Measurements from ENCODE around the gene GARIN5B. TPM values are rescaled to one million over a fixed set of nuclear protein-coding genes. Genes with fewer than 3 reads are reported as not detected.

Gene GARIN5B
- total RNA-seq, 1 experiment from 2014 or later: 0.11 TPM

- intact Hi-C loops (cut with micrococcal nuclease; ENCODE audit: unreplicated experiment): no loop called here
- POLR2A ChIA-PET (ENCODE audit: unreplicated experiment): interaction anchor here (0.5 kb wide), 1 partner anchor 17 kb away, joined by 4 read pairs; no protein-coding TSS in a partner anchor
- TF ChIP-seq EZH2 (IDR thresholded peaks at IDR 0.05; ENCODE audit: low read depth): no peak
- no peak for TF ChIP-seq CTCF (conservative IDR thresholded peaks at IDR 0.05)
Observed at GRCh38 chr19:55304980-55305379, 58.1 kb downstream of the GARIN5B start.

More at GRCh38 chr19:55304980-55305379, 58.1 kb downstream of the GARIN5B start:
- Histone ChIP-seq H3K27me3 (ENCODE audit: insufficient read depth, low read depth) (no peaks in the 10 kb centered on the region), H3K4me2 (no peak overlapping the region), H3K27ac (no peak overlapping the region), H3K4me3 (no peak overlapping the region), H3K9me2 (ENCODE audit: insufficient read depth) (no peaks in the 10 kb centered on the region), H3K4me1 (replicated peaks; ENCODE audit: insufficient read depth) (0 out of 2 replicates have a peak, but pooled peaks cover 4% of the 10 kb centered on the region), H2AFZ (no peak overlapping the region), H3F3A (ENCODE audit: insufficient read depth, low read depth) (peaks cover 10% of the 10 kb centered on the region; the same call in 1 of the 2 replicates), H3K9me3 (ENCODE audit: insufficient read depth, low read depth) (no peaks in the 10 kb centered on the region), H3K79me2 (ENCODE audit: low read depth) (no peaks in the 10 kb centered on the region), H3K36me3 (ENCODE audit: low read depth) (no peaks in the 10 kb centered on the region), H4K20me1 (ENCODE audit: insufficient read depth) (no peaks in the 10 kb centered on the region)
- BruUV-seq (replicated peaks): no TSS peak
- DNase-seq: no peak
- CTCF ChIA-PET: interaction anchor here (0.6 kb wide), 2 partner anchors 34 to 112 kb away, joined by 3 read pairs; no protein-coding TSS in a partner anchor

Other genes starting within 250 kb of the GARIN5B start
- 110 and 114 TPM in 2 replicates for gene PPP1R12C, start 245.6 kb downstream of the GARIN5B start, total RNA-seq (2021)
- gene TNNT1, start 214.1 kb downstream of the GARIN5B start, total RNA-seq (2021): 228 and 266 TPM in 2 replicates
- 13.7 and 18.2 TPM in 2 replicates for gene TNNI3, start 205.5 kb downstream of the GARIN5B start, total RNA-seq (2021)
- 51.8 and 76.6 TPM in 2 replicates for gene DNAAF3, start 196.6 kb downstream of the GARIN5B start, total RNA-seq (2021)
- 1.3 and 2.8 TPM in 2 replicates for gene SYT5, start 183.0 kb downstream of the GARIN5B start, total RNA-seq (2021)
- gene PTPRH, start 153.8 kb downstream of the GARIN5B start, total RNA-seq (2021): 11.7 and 21.4 TPM in 2 replicates
- gene TMEM86B, start 134.5 kb downstream of the GARIN5B start, total RNA-seq (2021): 18.1 and 18.4 TPM in 2 replicates
- 136 and 159 TPM in 2 replicates for gene PPP6R1, start 104.2 kb downstream of the GARIN5B start, total RNA-seq (2021)
- 66.2 and 79.6 TPM in 2 replicates for gene HSPBP1, start 83.2 kb downstream of the GARIN5B start, total RNA-seq (2021)
- gene BRSK1, start 79.3 kb downstream of the GARIN5B start, total RNA-seq (2021): 6.5 and 14.4 TPM in 2 replicates
- not detected in 2 replicates for gene TMEM150B, start 37.9 kb downstream of the GARIN5B start, total RNA-seq (2021)
- gene KMT5C, start 23.4 kb downstream of the GARIN5B start, total RNA-seq (2021): 71.6 and 80.7 TPM in 2 replicates
- 3.3 and 3.7 TPM in 2 replicates for gene COX6B2, start 8.5 kb downstream of the GARIN5B start, total RNA-seq (2021)
- 4.1 and 6.6 TPM in 2 replicates for gene IL11, start 7.2 kb upstream of the GARIN5B start, total RNA-seq (2021)
- not detected in 2 replicates for gene TMEM190, start 13.6 kb upstream of the GARIN5B start, total RNA-seq (2021)
- 40.4 and 94.5 TPM in 2 replicates for gene TMEM238, start 21.0 kb upstream of the GARIN5B start, total RNA-seq (2021)
- gene RPL28, start 22.7 kb upstream of the GARIN5B start, total RNA-seq (2021): 2,433 and 2,547 TPM in 2 replicates
- 359 and 395 TPM in 2 replicates for gene UBE2S, start 44.5 kb upstream of the GARIN5B start, total RNA-seq (2021)
- not detected in 2 replicates for gene SHISA7, start 80.0 kb upstream of the GARIN5B start, total RNA-seq (2021)
- gene ISOC2, start 98.4 kb upstream of the GARIN5B start, total RNA-seq (2021): 92.4 and 113 TPM in 2 replicates
- gene C19orf85, start 101.5 kb upstream of the GARIN5B start, total RNA-seq (2021): 0.73 and 0.74 TPM in 2 replicates
- 17.7 and 19.3 TPM in 2 replicates for gene ZNF628, start 113.4 kb upstream of the GARIN5B start, total RNA-seq (2021)
- 61.6 and 103 TPM in 2 replicates for gene NAT14, start 121.9 kb upstream of the GARIN5B start, total RNA-seq (2021)
- 3.9 and 4.8 TPM in 2 replicates for gene SSC5D, start 125.2 kb upstream of the GARIN5B start, total RNA-seq (2021)
- 3.5 and 3.9 TPM in 2 replicates for gene SBK2, start 173.9 kb upstream of the GARIN5B start, total RNA-seq (2021)
- gene SBK3, start 182.3 kb upstream of the GARIN5B start, total RNA-seq (2021): 41.4 and 45.0 TPM in 2 replicates
- 49.0 TPM in 2 replicates for gene ZNF579, start 217.6 kb upstream of the GARIN5B start, total RNA-seq (2021)
- 25.2 and 25.4 TPM in 2 replicates for gene FIZ1, start 236.3 kb upstream of the GARIN5B start, total RNA-seq (2021)
- gene ZNF524, start 237.0 kb upstream of the GARIN5B start, total RNA-seq (2021): 30.0 and 37.0 TPM in 2 replicates
- 26.8 and 30.3 TPM in 2 replicates for gene ZNF865, start 242.4 kb upstream of the GARIN5B start, total RNA-seq (2021)